Ovary (tissue), 9 donors: Measurements from ENCODE around the gene MAJIN. TPM values are rescaled to one million over a fixed set of nuclear protein-coding genes. Genes with fewer than 3 reads are reported as not detected.

Experiments
- DNase-seq, 5 donors: peaks; one replicate each; pipeline ENCODE4 v3.0.0-alpha.2; 2019 to 2020
- H3K27ac ChIP-seq, 2 donors: fragments of 200-600 bp; one replicate each; pipeline versions ENCODE4 v1.5.1 to v1.8.0; 2019 to 2022
- H3K27me3 ChIP-seq: fragments of 200-600 bp; one replicate; pipeline ENCODE4 v1.8.0; 2022
- H3K36me3 ChIP-seq: fragments of 200-600 bp; sonication (generic); one replicate; pipeline ENCODE4 v1.5.1; 2019
- H3K4me1 ChIP-seq: one replicate; pipeline ENCODE4 v1.8.1; 2013; ENCODE audit warnings: mild to moderate bottlenecking, moderate library complexity; ENCODE audit not compliant: insufficient read depth
- H3K4me3 ChIP-seq: fragments of 200-600 bp; sonication (generic); one replicate; pipeline ENCODE4 v1.5.1; 2017
- H3K9me3 ChIP-seq, 2 donors: fragments of 200-600 bp in 1 of 2; sonication (generic) in 1 of 2; one replicate each; pipeline versions ENCODE4 v1.5.1 to v1.8.1; 2013 to 2019; ENCODE audit warnings: mild to moderate bottlenecking in 1 of 2, moderate library complexity in 1 of 2
- CTCF ChIP-seq, 3 donors: fragments of 450-650 bp in 2 of 3; fragments of 200-600 bp in 1 of 3; IDR thresholded peaks; one replicate each; pipeline versions ENCODE4 v1.5.1 to v1.8.0; 2016 to 2022; ENCODE audit warnings: antibody characterized with exemption in 3 of 3, mild to moderate bottlenecking in 1 of 3
- EP300 ChIP-seq: sonication (generic); formaldehyde crosslinking; IDR thresholded peaks from one replicate; pipeline ENCODE4 v1.6.1; 2017; ENCODE audit warnings: antibody characterized with exemption
- POLR2A ChIP-seq: fragments of 450-650 bp; IDR thresholded peaks from one replicate; pipeline ENCODE4 v1.6.1; 2017; ENCODE audit warnings: antibody characterized with exemption, mild to moderate bottlenecking, moderate library complexity
- WGBS, 3 donors: extraction: QIAGEN DNeasy Blood & Tissue Kit in 1 of 3; methylation state at CpG; one replicate each; pipeline versions ENCODE4 v1.1.5 to v1.1.7; 2013 to 2017; 5-methylcytosine and 5-hydroxymethylcytosine counted together
- intact Hi-C, 4 donors: fragments of 100-400 bp; cut with DNase I; formaldehyde crosslinking; loops; one replicate each; pipeline versions ENCODE4 v1.11.0 to v1.15.1; 2022 to 2023
- polyA plus RNA-seq, 2 donors: library from polyadenylated mRNA; stranded (reverse); fragments of 200-250 nt in 1 of 2; fragments of 350-450 nt in 1 of 2; fragmentation: Illumina TruSeq in 1 of 2; extraction: RNeasy Lipid Tissue Mini Kit (QIAGEN cat#74804) in 1 of 2; gene quantifications; one replicate each; pipeline ENCODE4 v1.2.3, GENCODE V29; 2013 to 2014
- total RNA-seq, 7 donors: library from RNA; depleted of rRNA in 2 of 7; stranded (reverse); fragments of >200 nt in 2 of 7; fragmentation: NEBNext Ultra II Directional in 3 of 7; extraction: Animal tissue kit (Norgen Biotek cat#: 25700) in 3 of 7; gene quantifications; one replicate each; pipeline versions ENCODE4 v1.1.0 to v1.2.4, GENCODE V29; 2016 to 2023
- donor health status: DM: no; HTN: no; CAD: no; lungs with moderate emphysema.
- donor health status: DM: no; HTN: no; CAD: no.
- donor health status: Bipolar disorder and iron deficiency.
- donor health status: DM: yes; HTN: yes; CAD: no.
- donor health status: DM: no; HTN: no; CAD: no.
- donor health status: DM: yes; HTN: yes; CAD: no.

MAJIN gene
- total and polyA plus RNA-seq, 9 donors = 0.46 TPM; not detected in 8

- no peak for TF ChIP-seq POLR2A
- TF ChIP-seq EP300 = no peak
- no peak for TF ChIP-seq CTCF (IDR thresholded peaks at IDR 0.05)
- Histone ChIP-seq H3K27ac (no peak overlapping the region), H3K36me3 (no peaks in the 10 kb centered on the region), H3K9me3 (no peaks in the 10 kb centered on the region), H3K4me3 (peak overlapping the region; percentile 98), H3K27me3 (no peaks in the 10 kb centered on the region), H3K4me1 (no peaks in the 10 kb centered on the region)
- WGBS, 3 donors = 52 to 57% (median 52%) methylated on average over 23 to 24 of the region's 24 CpGs
- intact Hi-C loops = no loop called here
- peak in 3 of 5 donors; percentile 52 to 55 (median 53) for DNase-seq
Measured at GRCh38 chr11:64925536-64926436, 46.1 kb downstream of the MAJIN start.

- intact Hi-C loops = loop anchor here in 1 of 4 donors (1.0 kb wide), 1 partner anchor 88 kb away; no protein-coding TSS in a partner anchor
- no peak for TF ChIP-seq EP300
- TF ChIP-seq POLR2A = no peak
- TF ChIP-seq CTCF (IDR thresholded peaks at IDR 0.05) = no peak
- Histone ChIP-seq H3K27ac (peak overlapping the region in 1 of 2 donors; percentile 11), H3K4me3 (peak overlapping the region; percentile 98), H3K27me3 (no peaks in the 10 kb centered on the region), H3K36me3 (no peaks in the 10 kb centered on the region), H3K9me3 (no peaks in the 10 kb centered on the region), H3K4me1 (no peaks in the 10 kb centered on the region)
- 0 to 3% (median 0%) methylated on average over 15 to 24 of the region's 24 CpGs for WGBS, 3 donors
- peak in 2 of 5 donors; percentile 55 to 62 for DNase-seq
Measured at GRCh38 chr11:64924910-64925284, 47.0 kb downstream of the MAJIN start.

- TF ChIP-seq POLR2A (peak; percentile 81), EP300 (peak; percentile 18), CTCF (IDR thresholded peaks at IDR 0.05) (peak in 1 of 3 donors; percentile 11)
- peak; percentile 89 to 95 (median 92) for DNase-seq
- H3K27me3 ChIP-seq = no peaks in the 10 kb centered on the region
- intact Hi-C loops = loop anchor here in 1 of 4 donors (1.0 kb wide), 1 partner anchor 89 kb away; no protein-coding TSS in a partner anchor
- H3K36me3 ChIP-seq = no peaks in the 10 kb centered on the region
- no peaks in the 10 kb centered on the region for H3K9me3 ChIP-seq
- peak within 1 kb of the TSS; percentile 63 to 89 for H3K27ac ChIP-seq
- no peaks in the 10 kb centered on the region for H3K4me1 ChIP-seq
- 0 to 1% (median 1%) methylated on average over 38 to 47 of the region's 47 CpGs for WGBS, 3 donors
- H3K4me3 ChIP-seq = peak within 1 kb of the TSS; percentile 98
Measured at GRCh38 chr11:64923944-64924909, 47.7 kb downstream of the MAJIN start, which contains the start of gene PPP2R5B. Gene PPP2R5B (plus strand): TSS chr11:64924689. CDS start chr11:64925735, 1,046 bp downstream.

GRCh38 chr11:64923151-64923661 is 48.7 kb downstream of the MAJIN start:
- no peak overlapping the region for H3K4me3 ChIP-seq
- intact Hi-C loops = no loop called here
- H3K27ac ChIP-seq = no peak overlapping the region

More at GRCh38 chr11:64923151-64923661, 48.7 kb downstream of the MAJIN start:
- TF ChIP-seq CTCF (IDR thresholded peaks at IDR 0.05) (no peak), POLR2A (no peak), EP300 (no peak)
- H3K4me1 ChIP-seq = no peaks in the 10 kb centered on the region
- peak in 3 of 5 donors; percentile 40 to 52 (median 48) for DNase-seq
- 87 to 92% (median 88%) methylated on average over 9 to 11 of the region's 11 CpGs for WGBS, 3 donors
- H3K9me3 ChIP-seq = no peaks in the 10 kb centered on the region
- no peaks in the 10 kb centered on the region for H3K27me3 ChIP-seq
- no peaks in the 10 kb centered on the region for H3K36me3 ChIP-seq
